Hippocampal formation (tissue), 2 donors: Measurements from ENCODE around the gene FXYD5.
"Not testable (repeated sequence)": the region's sequence is repeated elsewhere in the genome, so short reads cannot be mapped to it uniquely, and the experiment has no call there.

ENCODE experiments used
- DNase-seq, 2 donors: peaks; one replicate each; lab custom pipeline; 2025; lab: John Stamatoyannopoulos, UW

FXYD5 gene

GRCh38 chr19:35136977-35137702 lies 17.4 kb upstream of the FXYD5 start:
- DNase-seq: no peak

- DNase-seq: no peak
These were observed 16.1 kb upstream of the FXYD5 start, which contains the start of gene FXYD1 for GRCh38 chr19:35138305-35138892. FXYD1 (plus strand) TSS chr19:35138824; CDS start chr19:35140080, 1,256 bp downstream.

- no peak for DNase-seq
These were observed 14.2 kb upstream of the FXYD5 start for GRCh38 chr19:35140207-35140961.

GRCh38 chr19:35140962-35141836 lies 13.3 kb upstream of the FXYD5 start:
- DNase-seq: peak; percentile 94 to 98

GRCh38 chr19:35141837-35142605 lies 12.5 kb upstream of the FXYD5 start:
- DNase-seq: no peak

- peak in 1 of 2 donors; percentile 52 for DNase-seq
These were observed 11.8 kb upstream of the FXYD5 start for GRCh38 chr19:35142606-35143230.

- DNase-seq: peak in 1 of 2 donors; percentile 22
These were observed 11.3 kb upstream of the FXYD5 start, which contains the start of gene FXYD7 for GRCh38 chr19:35143231-35143715. FXYD7 (plus strand) TSS chr19:35143255; CDS start chr19:35143334, 79 bp downstream.

- no peak for DNase-seq
These were observed 10.7 kb upstream of the FXYD5 start for GRCh38 chr19:35143818-35144217.

GRCh38 chr19:35144259-35144599 lies 10.3 kb upstream of the FXYD5 start:
- no peak for DNase-seq

GRCh38 chr19:35144600-35145436 lies 9.7 kb upstream of the FXYD5 start:
- no peak for DNase-seq

- DNase-seq: no peak
These were observed 7.6 kb upstream of the FXYD5 start for GRCh38 chr19:35146746-35147459.

GRCh38 chr19:35149463-35149862 lies 5.1 kb upstream of the FXYD5 start:
- DNase-seq: no peak

GRCh38 chr19:35150445-35150844 lies 4.1 kb upstream of the FXYD5 start:
- DNase-seq: no peak

GRCh38 chr19:35151273-35152065 lies 3.1 kb upstream of the FXYD5 start:
- DNase-seq: no peak

- DNase-seq: not testable (repeated sequence)
These were observed 1.4 kb upstream of the FXYD5 start for GRCh38 chr19:35153129-35153522.

GRCh38 chr19:35153701-35154524 lies 622 bp upstream of the FXYD5 start:
- DNase-seq: no peak

- no peak for DNase-seq
These were observed 906 bp downstream of the FXYD5 start for GRCh38 chr19:35155441-35155840.
